Esophagus muscularis mucosa (tissue), 4 donors: ENCODE measurements around the gene CCDC106. TPM values are rescaled to one million over a fixed set of nuclear protein-coding genes. Genes with fewer than 3 reads are reported as not detected.

ENCODE experiments used
- DNase-seq: peaks from one replicate; pipeline ENCODE4 v3.0.0-alpha.2; 2017; ENCODE audit errors: extremely low spot score
- H3K27ac ChIP-seq, 4 donors: fragments of 200-600 bp; sonication (generic); replicated peaks in 1 of 4; 1 replicate in 3 of 4; 2 replicates in 1 of 4; pipeline ENCODE4 v1.5.1; 2016 to 2019; ENCODE audit warnings: mild to moderate bottlenecking in 1 of 4
- H3K27me3 ChIP-seq, 4 donors: fragments of 200-600 bp; sonication (generic); one replicate each; pipeline versions ENCODE4 v1.5.1 to v1.6.0; 2016 to 2019
- H3K36me3 ChIP-seq, 4 donors: fragments of 200-600 bp; sonication (generic); one replicate each; pipeline ENCODE4 v1.5.1; 2016 to 2019
- H3K4me1 ChIP-seq, 4 donors: fragments of 200-600 bp; sonication (generic); one replicate each; pipeline ENCODE4 v1.5.1; 2016 to 2019
- H3K4me3 ChIP-seq, 4 donors: fragments of 200-600 bp; sonication (generic); 1 replicate in 2 of 4; 2 replicates in 2 of 4; pipeline ENCODE4 v1.5.1; 2016 to 2019; ENCODE audit warnings: mild to moderate bottlenecking in 4 of 4, moderate library complexity in 1 of 4
- H3K9me3 ChIP-seq, 4 donors: fragments of 200-600 bp; sonication (generic); 1 replicate in 3 of 4; 2 replicates in 1 of 4; pipeline ENCODE4 v1.5.1; 2016 to 2019
- CTCF ChIP-seq, 3 experiments: fragments of 200-600 bp in 2 of 3; fragments of 450-650 bp in 1 of 3; sonication (generic) in 2 of 3; IDR thresholded peaks; one replicate each; pipeline ENCODE4 v1.5.1; 2017 to 2019; ENCODE audit warnings: antibody characterized with exemption in 3 of 3, mild to moderate bottlenecking in 2 of 3, moderate library complexity in 1 of 3
- EP300 ChIP-seq: sonication (generic); formaldehyde crosslinking; IDR thresholded peaks from one replicate; pipeline ENCODE4 v1.6.1; 2017; ENCODE audit warnings: antibody characterized with exemption
- POLR2A ChIP-seq: fragments of 450-650 bp; IDR thresholded peaks from one replicate; pipeline ENCODE4 v1.6.1; 2017; ENCODE audit warnings: antibody characterized with exemption, moderate library complexity, mild to moderate bottlenecking, low read depth
- POLR2AphosphoS5 ChIP-seq, 2 donors: sonication (generic); formaldehyde crosslinking; IDR thresholded peaks; one replicate each; pipeline ENCODE4 v1.6.1; 2017; ENCODE audit warnings: antibody characterized with exemption in 2 of 2
- WGBS: methylation state at CpG from one replicate; pipeline ENCODE4 v1.1.5; 2018; 5-methylcytosine and 5-hydroxymethylcytosine counted together
- intact Hi-C: fragments of 100-400 bp; cut with DNase I; formaldehyde crosslinking; loops from one replicate; pipeline ENCODE4 v1.15.1; 2023
- total RNA-seq, 4 donors: library from RNA; depleted of rRNA; stranded (reverse); fragments of >200 nt; gene quantifications; one replicate each; pipeline versions ENCODE4 v1.1.0 to v1.2.1, GENCODE V29; 2016

The CCDC106 gene
- total RNA-seq, 4 donors from 2014 or later, result 9.4 to 22.0 (median 19.2) TPM

- no peak overlapping the region for H3K27ac ChIP-seq
- no peaks in the 10 kb centered on the region for H3K9me3 ChIP-seq
- no peak for TF ChIP-seq EP300
- TF ChIP-seq CTCF (IDR thresholded peaks at IDR 0.05), result no peak
- TF ChIP-seq POLR2A, result no peak
- no peak for TF ChIP-seq POLR2AphosphoS5 (IDR thresholded peaks at IDR 0.05)
- 93% methylated on average over 16 of the region's 17 CpGs for WGBS
- H3K36me3 ChIP-seq, result peaks cover 40 to 71% (median 64%) of the 10 kb centered on the region in 4 donors
- no peaks in the 10 kb centered on the region for H3K4me1 ChIP-seq
- H3K27me3 ChIP-seq, result no peaks in the 10 kb centered on the region
- DNase-seq, result no peak
- intact Hi-C loops, result no loop called here
- H3K4me3 ChIP-seq, result no peak overlapping the region
Observed at GRCh38 chr19:55698256-55698655, 50.2 kb downstream of the CCDC106 start.

- DNase-seq, result no peak
- intact Hi-C loops, result no loop called here
- H3K27ac ChIP-seq, result no peak overlapping the region
- no peaks in the 10 kb centered on the region for H3K9me3 ChIP-seq
- no peaks in the 10 kb centered on the region for H3K27me3 ChIP-seq
- peaks cover 31 to 64% (median 55%) of the 10 kb centered on the region in 4 donors for H3K36me3 ChIP-seq
- H3K4me3 ChIP-seq, result no peak overlapping the region
- WGBS, result 95% methylated on average over 11 of the region's 11 CpGs
- TF ChIP-seq CTCF (IDR thresholded peaks at IDR 0.05), result no peak
- no peak for TF ChIP-seq POLR2A
- no peak for TF ChIP-seq POLR2AphosphoS5 (IDR thresholded peaks at IDR 0.05)
- TF ChIP-seq EP300, result no peak
- peaks cover 0 to 8% (median 2%) of the 10 kb centered on the region in 4 donors for H3K4me1 ChIP-seq
Observed at GRCh38 chr19:55699221-55699620, 51.2 kb downstream of the CCDC106 start.

- no peak overlapping the region for H3K4me3 ChIP-seq
- H3K27me3 ChIP-seq, result no peaks in the 10 kb centered on the region
- 92% methylated on average over 5 of the region's 12 CpGs for WGBS
- peaks cover 0 to 8% (median 2%) of the 10 kb centered on the region in 4 donors for H3K4me1 ChIP-seq
- H3K9me3 ChIP-seq, result no peaks in the 10 kb centered on the region
- intact Hi-C loops, result no loop called here
- H3K36me3 ChIP-seq, result peaks cover 16 to 56% (median 44%) of the 10 kb centered on the region in 4 donors
- no peak for DNase-seq
- TF ChIP-seq POLR2AphosphoS5 (IDR thresholded peaks at IDR 0.05), result no peak
- TF ChIP-seq POLR2A, result no peak
- TF ChIP-seq EP300, result no peak
- no peak for TF ChIP-seq CTCF (IDR thresholded peaks at IDR 0.05)
- H3K27ac ChIP-seq, result no peak overlapping the region
Observed at GRCh38 chr19:55700813-55701212, 52.8 kb downstream of the CCDC106 start.

GRCh38 chr19:55702131-55702627, 54.2 kb downstream of the CCDC106 start:
- 86% methylated on average over 10 of the region's 13 CpGs for WGBS

More at GRCh38 chr19:55702131-55702627, 54.2 kb downstream of the CCDC106 start:
- H3K4me3 ChIP-seq, result no peak overlapping the region
- DNase-seq, result no peak
- intact Hi-C loops, result no loop called here
- H3K27me3 ChIP-seq, result no peaks in the 10 kb centered on the region
- H3K36me3 ChIP-seq, result peaks cover 8 to 43% (median 30%) of the 10 kb centered on the region in 4 donors
- no peaks in the 10 kb centered on the region for H3K9me3 ChIP-seq
- H3K27ac ChIP-seq, result no peak overlapping the region
- TF ChIP-seq EP300 (no peak), CTCF (IDR thresholded peaks at IDR 0.05) (no peak), POLR2AphosphoS5 (IDR thresholded peaks at IDR 0.05) (no peak), POLR2A (no peak)
- H3K4me1 ChIP-seq, result peaks cover 0 to 8% (median 2%) of the 10 kb centered on the region in 4 donors

Other genes starting within 250 kb of the CCDC106 start
- gene UBE2S, start 240.4 kb upstream of the CCDC106 start, total RNA-seq, result 10 to 100 TPM in 3 of 4 donors, 1 to 10 TPM in 1; 9.1 to 37.9 (median 22.0) TPM
- gene SHISA7, start 204.9 kb upstream of the CCDC106 start, total RNA-seq, result under 1 TPM in 2 of 4 donors, not detected in 2; under 0.01 to 0.13 TPM
- 100 to 1,000 TPM in 1 of 4 donors, 10 to 100 TPM in 3; 66.8 to 104 (median 77.7) TPM for gene ISOC2, start 186.6 kb upstream of the CCDC106 start, total RNA-seq
- not detected for gene C19orf85, start 183.5 kb upstream of the CCDC106 start, total RNA-seq
- 10 to 100 TPM in 3 of 4 donors, 1 to 10 TPM in 1; 5.1 to 16.6 (median 11.9) TPM for gene ZNF628, start 171.6 kb upstream of the CCDC106 start, total RNA-seq
- 10 to 100 TPM in 3 of 4 donors, 1 to 10 TPM in 1; 5.8 to 14.2 (median 10.2) TPM for gene NAT14, start 163.0 kb upstream of the CCDC106 start, total RNA-seq
- 10 to 100 TPM in 3 of 4 donors, 1 to 10 TPM in 1; 9.5 to 41.2 (median 14.6) TPM for gene SSC5D, start 159.8 kb upstream of the CCDC106 start, total RNA-seq
- gene SBK2, start 111.1 kb upstream of the CCDC106 start, total RNA-seq, result not detected
- 1 to 10 TPM in 2 of 4 donors, under 1 TPM in 1, not detected in 1; 0.83 to 1.5 (median 1.5) TPM for gene SBK3, start 102.7 kb upstream of the CCDC106 start, total RNA-seq
- gene ZNF579, start 67.4 kb upstream of the CCDC106 start, total RNA-seq, result 10 to 100 TPM in 1 of 4 donors, 1 to 10 TPM in 3; 4.2 to 11.1 (median 8.1) TPM
- gene FIZ1, start 48.7 kb upstream of the CCDC106 start, total RNA-seq, result 10 to 100 TPM in 2 of 4 donors, 1 to 10 TPM in 2; 8.3 to 17.3 (median 11.4) TPM
- 10 to 100 TPM; 20.5 to 36.2 (median 27.9) TPM for gene ZNF524, start 47.9 kb upstream of the CCDC106 start, total RNA-seq
- 10 to 100 TPM in 2 of 4 donors, 1 to 10 TPM in 2; 7.5 to 15.4 (median 10.2) TPM for gene ZNF865, start 42.6 kb upstream of the CCDC106 start, total RNA-seq
- 1 to 10 TPM; 2.5 to 6.3 (median 4.0) TPM for gene ZNF784, start 23.6 kb upstream of the CCDC106 start, total RNA-seq
- 10 to 100 TPM; 38.3 to 66.8 (median 43.1) TPM for gene ZNF580, start 7.2 kb upstream of the CCDC106 start, total RNA-seq
- 10 to 100 TPM; 13.3 to 26.6 (median 18.2) TPM for gene ZNF581, start 4.6 kb upstream of the CCDC106 start, total RNA-seq
- gene U2AF2, start 6.8 kb downstream of the CCDC106 start, total RNA-seq, result 100 to 1,000 TPM in 2 of 4 donors, 10 to 100 TPM in 2; 80.4 to 122 (median 104) TPM
- 100 to 1,000 TPM in 2 of 4 donors, 10 to 100 TPM in 2; 30.7 to 176 (median 104) TPM for gene EPN1, start 27.0 kb downstream of the CCDC106 start, total RNA-seq
- not detected for gene NLRP9, start 90.2 kb downstream of the CCDC106 start, total RNA-seq
- not detected for gene RFPL4A, start 110.9 kb downstream of the CCDC106 start, total RNA-seq
- not detected for gene RFPL4AL1, start 120.9 kb downstream of the CCDC106 start, total RNA-seq
- gene NLRP11, start 183.8 kb downstream of the CCDC106 start, total RNA-seq, result not detected
- not detected for gene NLRP4, start 188.3 kb downstream of the CCDC106 start, total RNA-seq